H1 (cell line): ENCODE results near the gene EFHB. TPM values are rescaled to one million over a fixed set of nuclear protein-coding genes. Genes with fewer than 3 reads are reported as not detected.
A peak's percentile ranks its signal among the peaks of the same experiment; 100 is the strongest.

Source experiments
- CHD2 ChIP-seq: IDR thresholded peaks from 2 replicates; pipeline ENCODE4 v1.6.1; 2012; ENCODE audit warnings: low read length, improper control_type of control experiment
- CHD7 ChIP-seq: fragments of 300-600 bp; sonication (generic); IDR thresholded peaks from 2 replicates; pipeline ENCODE4 v1.7.1; 2012; ENCODE audit warnings: low read length, moderate library complexity, mild to moderate bottlenecking, inconsistent platforms; ENCODE audit not compliant: insufficient replicate concordance
- CREB1 ChIP-seq: IDR thresholded peaks from 2 replicates; pipeline ENCODE4 v1.6.1; 2012; ENCODE audit warnings: inconsistent platforms
- GABPA ChIP-seq: IDR thresholded peaks from 2 replicates; pipeline ENCODE4 v1.6.1; 2011; ENCODE audit warnings: mild to moderate bottlenecking, low read length, moderate library complexity, borderline replicate concordance; ENCODE audit not compliant: insufficient read depth
- NRF1 ChIP-seq: IDR thresholded peaks from 2 replicates; pipeline ENCODE4 v1.6.1; 2011; ENCODE audit warnings: mild to moderate bottlenecking, low read depth, low read length, improper control_type of control experiment
- RXRA ChIP-seq: IDR thresholded peaks from 2 replicates; pipeline ENCODE4 v1.6.1; 2011; ENCODE audit warnings: low read depth, mild to moderate bottlenecking, low read length, moderate library complexity; ENCODE audit not compliant: insufficient read depth
- SIN3A ChIP-seq, 2 experiments: IDR thresholded peaks in 1 of 2; conservative IDR thresholded peaks in 1 of 2; 2 replicates each; pipeline ENCODE4 v1.6.1; 2011 to 2012; ENCODE audit warnings: low read length in 2 of 2, improper control_type of control experiment in 1 of 2, low read depth in 1 of 2, mild to moderate bottlenecking in 1 of 2
- SP1 ChIP-seq: IDR thresholded peaks from 2 replicates; pipeline ENCODE4 v1.6.1; 2011; ENCODE audit warnings: low read depth, low read length
- SP2 ChIP-seq: IDR thresholded peaks from 2 replicates; pipeline ENCODE4 v1.6.1; 2012; ENCODE audit warnings: mild to moderate bottlenecking, low read length, inconsistent platforms
- SP4 ChIP-seq: IDR thresholded peaks from 2 replicates; pipeline ENCODE4 v1.6.1; 2012; ENCODE audit warnings: low read length, inconsistent platforms
- SUZ12 ChIP-seq: fragments of 200-600 bp; sonication (generic); IDR thresholded peaks from 2 replicates; pipeline ENCODE4 v1.6.1; 2012; ENCODE audit warnings: mild to moderate bottlenecking, inconsistent platforms, low read length, moderate library complexity, mixed read lengths
- polyA plus RNA-seq, 7 experiments: library from polyadenylated mRNA; depleted of rRNA in 3 of 7; stranded (reverse) in 5 of 7; unstranded in 2 of 7; fragments of >200 nt in 5 of 7; fragments of 200-250 nt in 2 of 7; gene quantifications; 1 replicate in 5 of 7; 2 replicates in 1 of 7; 4 replicates in 1 of 7; pipeline versions ENCODE4 v1.2.1 to v1.2.3, GENCODE V29; 2011 to 2013; ENCODE audit warnings: missing spikeins in 2 of 7, mixed read lengths in 2 of 7
- total RNA-seq: library from RNA; stranded (reverse); fragmentation: NEBNext Ultra II Directional; extraction: Animal tissue kit (Norgen Biotek cat#: 25700); gene quantifications from 2 replicates; pipeline ENCODE4 v1.2.1, GENCODE V29; 2021

The EFHB gene
- total and polyA plus RNA-seq, 2 of the 8 experiments (the other 6 are each of a cell fraction or from before 2014, with no cell fraction given): 0.12 to 1.3 TPM

DNA sequence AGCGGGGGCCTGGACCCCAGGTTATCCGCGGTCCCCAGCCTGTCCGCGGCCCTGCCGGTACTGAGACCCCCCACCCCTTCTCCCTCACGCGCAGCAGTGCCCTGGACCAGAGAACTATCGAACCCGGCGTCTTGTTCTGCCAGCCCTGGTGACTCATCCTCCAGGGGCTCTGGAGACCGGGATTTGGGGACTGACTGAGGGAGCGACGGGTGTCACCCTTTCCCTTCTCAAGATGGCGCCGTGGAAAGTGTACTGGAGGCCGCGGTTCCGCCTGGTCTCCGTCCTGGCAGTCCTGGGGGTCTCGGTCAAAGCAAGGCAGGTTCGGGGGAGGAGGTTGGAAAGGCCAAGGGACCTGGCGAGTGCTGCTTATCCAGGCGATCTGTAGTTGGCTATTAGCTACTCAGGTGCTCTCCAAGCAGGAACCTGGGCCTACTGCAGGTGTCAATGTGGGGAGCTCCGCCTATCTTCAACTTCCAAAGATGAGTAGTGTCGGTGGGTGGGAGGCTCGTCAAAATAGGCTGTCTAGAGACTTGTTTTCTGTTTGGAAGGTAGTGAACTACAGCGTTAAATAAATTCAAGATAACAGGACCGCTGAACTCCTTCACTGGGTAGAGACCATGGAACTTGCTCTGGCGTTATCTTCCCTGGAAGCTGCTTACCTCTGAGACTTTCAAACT lies 13.7 kb upstream of the EFHB start (continued):
- no peak for TF ChIP-seq CHD7
- TF ChIP-seq CHD2: no peak
- TF ChIP-seq SUZ12: no peak
- no peak for TF ChIP-seq NRF1
- TF ChIP-seq SIN3A (conservative IDR thresholded peaks at IDR 0.05 in 1 of 2, IDR thresholded peaks at IDR 0.05 in 1 of 2; ENCODE audit: low read depth in 1 of 2, low read length in 2 of 2): peak; percentile 56 to 73; a peak in 2 of 4 replicates
- no peak for TF ChIP-seq RXRA
- TF ChIP-seq GABPA: no peak
- TF ChIP-seq SP2: no peak
- TF ChIP-seq SP4: no peak
- TF ChIP-seq CREB1: no peak
- TF ChIP-seq SP1: no peak
